SK-N-SH treated with all-trans-retinoic acid at 6 μM for 48 hours (cell line): ENCODE measurements around the gene TM6SF1.

ENCODE experiments used
- ATAC-seq: fragments of 200-7000 bp; cut with Tn5 transposase; 3 replicates; pipeline ENCODE4 v1.9.1; 2020; ENCODE audit warnings: mild to moderate bottlenecking, moderate library complexity
- ARNTL ChIP-seq: fragments of 450-650 bp; formaldehyde crosslinking; IDR thresholded peaks from 2 replicates; pipeline ENCODE4 v1.5.0; 2020; ENCODE audit warnings: low read depth, mild to moderate bottlenecking, moderate library complexity, borderline replicate concordance
- BACH2 ChIP-seq: fragments of 250-450 bp; sonication (Bioruptor Pico); IDR thresholded peaks from 2 replicates; pipeline ENCODE4 v1.9.0; 2021; ENCODE audit warnings: mild to moderate bottlenecking, borderline replicate concordance
- CREB5 ChIP-seq: fragments of 250-450 bp; sonication (Bioruptor Pico); IDR thresholded peaks from 2 replicates; pipeline ENCODE4 v1.5.1; 2020; ENCODE audit warnings: low read depth, mild to moderate bottlenecking, moderate library complexity
- CSDC2 ChIP-seq: fragments of 250-450 bp; sonication (Bioruptor Pico); IDR thresholded peaks from 2 replicates; pipeline ENCODE4 v1.5.0; 2020; ENCODE audit warnings: mild to moderate bottlenecking, moderate library complexity
- CSRNP3 ChIP-seq: fragments of 250-450 bp; sonication (Bioruptor Pico); IDR thresholded peaks from 2 replicates; pipeline ENCODE4 v1.5.1; 2021; ENCODE audit warnings: mild to moderate bottlenecking, moderate library complexity
- ESRRG ChIP-seq: fragments of 250-450 bp; sonication (Bioruptor Pico); IDR thresholded peaks from 2 replicates; pipeline ENCODE4 v1.6.1; 2021; ENCODE audit warnings: mild to moderate bottlenecking
- GLIS3 ChIP-seq: fragments of 250-450 bp; sonication (Bioruptor Pico); IDR thresholded peaks from 2 replicates; pipeline ENCODE4 v1.5.0; 2020; ENCODE audit warnings: mild to moderate bottlenecking, moderate library complexity
- ISL1 ChIP-seq: fragments of 250-450 bp; sonication (Bioruptor Pico); IDR thresholded peaks from 2 replicates; pipeline ENCODE4 v2.1.2; 2022; ENCODE audit warnings: mild to moderate bottlenecking, moderate library complexity
- OSR1 ChIP-seq: fragments of 250-450 bp; sonication (Bioruptor Pico); IDR thresholded peaks from 2 replicates; pipeline ENCODE4 v1.8.0; 2022; ENCODE audit warnings: moderate library complexity, mild to moderate bottlenecking, inconsistent platforms
- PATZ1 ChIP-seq: fragments of 250-450 bp; sonication (Bioruptor Pico); IDR thresholded peaks from 2 replicates; pipeline ENCODE4 v1.8.0; 2020; ENCODE audit warnings: mild to moderate bottlenecking, moderate library complexity, borderline replicate concordance
- PPARA ChIP-seq: fragments of 250-450 bp; sonication (Bioruptor Pico); IDR thresholded peaks from 2 replicates; pipeline ENCODE4 v1.5.0; 2020; ENCODE audit warnings: mild to moderate bottlenecking, borderline replicate concordance
- SNAI2 ChIP-seq: fragments of 250-450 bp; sonication (Bioruptor Pico); IDR thresholded peaks from 2 replicates; pipeline ENCODE4 v1.5.0; 2020; ENCODE audit warnings: mild to moderate bottlenecking, moderate library complexity
- TCF4 ChIP-seq: fragments of 250-450 bp; sonication (Bioruptor Pico); IDR thresholded peaks from 2 replicates; pipeline ENCODE4 v1.8.0; 2021; ENCODE audit warnings: mild to moderate bottlenecking, moderate library complexity, borderline replicate concordance
- TOX ChIP-seq: fragments of 250-450 bp; sonication (Bioruptor Pico); IDR thresholded peaks from 2 replicates; pipeline ENCODE4 v1.8.0; 2021; ENCODE audit warnings: mild to moderate bottlenecking, moderate library complexity, borderline replicate concordance
- TSHZ2 ChIP-seq: fragments of 250-450 bp; sonication (Bioruptor Pico); IDR thresholded peaks from 2 replicates; pipeline ENCODE4 v1.5.0; 2020; ENCODE audit warnings: mild to moderate bottlenecking, moderate library complexity
- ZC3H10 ChIP-seq: fragments of 250-450 bp; sonication (Bioruptor Pico); IDR thresholded peaks from 2 replicates; pipeline ENCODE4 v1.5.1; 2021; ENCODE audit warnings: mild to moderate bottlenecking, moderate library complexity
- ZFP3 ChIP-seq: fragments of 250-450 bp; sonication (Bioruptor Pico); IDR thresholded peaks from 2 replicates; pipeline ENCODE4 v1.5.0; 2020; ENCODE audit warnings: mild to moderate bottlenecking, moderate library complexity
- ZFP30 ChIP-seq: fragments of 450-650 bp; formaldehyde crosslinking; IDR thresholded peaks from 2 replicates; pipeline ENCODE4 v1.5.0; 2022; ENCODE audit warnings: mild to moderate bottlenecking, moderate library complexity
- ZNF565 ChIP-seq: fragments of 450-650 bp; formaldehyde crosslinking; conservative IDR thresholded peaks from 2 replicates; pipeline ENCODE4 v1.5.0; 2020; ENCODE audit warnings: low read depth, mild to moderate bottlenecking, moderate library complexity
- ZNF70 ChIP-seq: fragments of 450-650 bp; formaldehyde crosslinking; IDR thresholded peaks from 2 replicates; pipeline ENCODE4 v1.5.0; 2020; ENCODE audit warnings: mild to moderate bottlenecking, moderate library complexity
- ZNF8 ChIP-seq: fragments of 450-650 bp; formaldehyde crosslinking; IDR thresholded peaks from 2 replicates; pipeline ENCODE4 v1.5.0; 2020; ENCODE audit warnings: mild to moderate bottlenecking, moderate library complexity
- TF ChIP-seq, protein P1 (sequence below): fragments of 250-450 bp; sonication (Bioruptor Pico); IDR thresholded peaks from 2 replicates; pipeline ENCODE4 v1.8.0; 2021; ENCODE audit warnings: low read depth, mild to moderate bottlenecking, moderate library complexity, borderline replicate concordance

Gene TM6SF1

DNA sequence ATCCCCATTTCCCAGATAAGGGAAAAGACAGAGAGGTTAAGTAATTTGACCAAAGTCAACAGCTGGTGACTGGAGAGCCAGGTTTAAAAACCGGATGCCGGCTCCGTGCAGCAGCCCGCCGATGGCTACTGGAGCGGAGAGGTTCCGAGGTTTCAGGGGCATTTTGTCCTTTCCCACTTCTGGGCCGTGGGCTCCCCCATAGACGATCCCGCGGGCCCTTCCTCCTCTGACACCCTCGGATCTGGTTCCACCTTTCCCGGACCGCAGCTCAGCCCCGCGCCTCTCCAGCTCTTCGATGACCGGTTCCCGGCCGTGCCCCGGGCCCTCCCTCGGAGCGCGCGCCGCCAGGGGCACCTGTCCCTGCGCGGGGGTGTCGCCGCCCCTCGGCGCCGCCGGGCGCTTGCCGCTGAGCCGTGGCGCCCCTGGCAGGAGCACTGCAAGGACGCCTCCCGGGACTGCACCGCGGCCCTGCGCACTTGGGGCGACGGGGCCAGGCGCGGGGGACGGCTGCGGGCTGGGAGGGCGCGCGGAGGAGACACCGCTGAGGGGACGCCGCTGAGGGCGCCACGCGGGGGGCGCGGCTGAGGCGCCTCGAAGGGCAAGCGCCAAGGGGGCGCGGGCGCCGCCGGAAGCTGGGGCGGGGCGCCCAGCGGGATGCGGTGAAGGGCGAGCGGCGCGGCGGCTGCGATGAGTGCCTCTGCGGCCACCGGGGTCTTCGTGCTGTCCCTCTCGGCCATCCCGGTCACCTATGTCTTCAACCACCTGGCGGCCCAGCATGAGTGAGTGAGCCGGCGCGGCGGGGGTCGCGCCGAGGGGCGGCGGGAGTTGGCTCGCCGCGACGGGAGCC is at the start of gene TM6SF1:
TSS of gene TM6SF1 (plus strand) at position 652 of the 847 bp plus-strand sequence. CDS start at position 688, 36 bp downstream.
- ATAC-seq = peak; percentile 45
- TF ChIP-seq CSDC2 (CRISPR knock-in tag) = no peak
- TF ChIP-seq ZNF70 (CRISPR knock-in tag) = no peak
- no peak for TF ChIP-seq ZC3H10
- TF ChIP-seq TCF4 (CRISPR knock-in tag) = no peak
- TF ChIP-seq ZFP30 (CRISPR knock-in tag) = no peak
- no peak for TF ChIP-seq CREB5 (CRISPR knock-in tag)
- TF ChIP-seq PPARA (CRISPR knock-in tag) = no peak
- no peak for TF ChIP-seq CSRNP3 (CRISPR knock-in tag)
- TF ChIP-seq ARNTL (CRISPR knock-in tag) = no peak
- TF ChIP-seq ZNF8 (CRISPR knock-in tag) = no peak
- no peak for TF ChIP-seq ISL1 (CRISPR knock-in tag)
- TF ChIP-seq OSR1 = no peak
- TF ChIP-seq PATZ1 (CRISPR knock-in tag) = no peak
- no peak for TF ChIP-seq SNAI2 (CRISPR knock-in tag)
- TF ChIP-seq TOX = no peak
- TF ChIP-seq, protein P1, sequence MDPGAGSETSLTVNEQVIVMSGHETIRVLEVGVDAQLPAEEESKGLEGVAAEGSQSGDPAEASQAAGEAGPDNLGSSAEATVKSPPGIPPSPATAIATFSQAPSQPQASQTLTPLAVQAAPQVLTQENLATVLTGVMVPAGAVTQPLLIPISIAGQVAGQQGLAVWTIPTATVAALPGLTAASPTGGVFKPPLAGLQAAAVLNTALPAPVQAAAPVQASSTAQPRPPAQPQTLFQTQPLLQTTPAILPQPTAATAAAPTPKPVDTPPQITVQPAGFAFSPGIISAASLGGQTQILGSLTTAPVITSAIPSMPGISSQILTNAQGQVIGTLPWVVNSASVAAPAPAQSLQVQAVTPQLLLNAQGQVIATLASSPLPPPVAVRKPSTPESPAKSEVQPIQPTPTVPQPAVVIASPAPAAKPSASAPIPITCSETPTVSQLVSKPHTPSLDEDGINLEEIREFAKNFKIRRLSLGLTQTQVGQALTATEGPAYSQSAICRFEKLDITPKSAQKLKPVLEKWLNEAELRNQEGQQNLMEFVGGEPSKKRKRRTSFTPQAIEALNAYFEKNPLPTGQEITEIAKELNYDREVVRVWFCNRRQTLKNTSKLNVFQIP (CRISPR knock-in tag) = no peak
- TF ChIP-seq ESRRG (CRISPR knock-in tag) = no peak
- no peak for TF ChIP-seq TSHZ2 (CRISPR knock-in tag)

- no peak for ATAC-seq
- no peak for TF ChIP-seq ISL1 (CRISPR knock-in tag)
- no peak for TF ChIP-seq PPARA (CRISPR knock-in tag)
- TF ChIP-seq, protein P1 (CRISPR knock-in tag) = no peak
- no peak for TF ChIP-seq TCF4 (CRISPR knock-in tag)
- no peak for TF ChIP-seq SNAI2 (CRISPR knock-in tag)
- TF ChIP-seq ZNF8 (CRISPR knock-in tag) = no peak
- TF ChIP-seq ARNTL (CRISPR knock-in tag) = no peak
- TF ChIP-seq ZNF565 (CRISPR knock-in tag) = no peak
- no peak for TF ChIP-seq OSR1
- no peak for TF ChIP-seq PATZ1 (CRISPR knock-in tag)
- no peak for TF ChIP-seq ZFP30 (CRISPR knock-in tag)
- TF ChIP-seq GLIS3 (CRISPR knock-in tag) = no peak
- no peak for TF ChIP-seq BACH2
- no peak for TF ChIP-seq ZFP3
Observed at GRCh38 chr15:83057696-83058376, 49.6 kb upstream of the TM6SF1 start.
